ENCODE data around the gene WDR62.

Gene WDR62

DNA sequence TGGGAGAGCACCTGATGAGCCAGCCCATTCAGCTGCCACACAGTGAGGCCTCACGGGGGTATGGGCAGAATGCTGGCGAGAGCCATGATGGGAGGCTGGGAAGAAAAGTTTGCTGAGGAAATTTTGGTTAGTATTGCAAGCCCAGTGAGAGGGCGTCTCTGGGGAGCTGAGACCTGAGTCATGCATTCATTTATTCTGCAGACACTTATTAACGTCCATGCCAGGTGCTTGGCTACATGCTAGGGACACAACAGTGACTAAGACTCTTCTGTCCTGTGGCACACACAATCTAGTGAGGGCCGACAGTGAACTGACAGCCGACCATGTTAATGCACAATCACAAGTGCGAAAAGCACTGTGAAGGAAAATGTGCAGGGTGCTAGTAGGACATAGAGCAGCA, 27.2 kb downstream of the WDR62 start:
- DNase-seq, result no peak

DNA sequence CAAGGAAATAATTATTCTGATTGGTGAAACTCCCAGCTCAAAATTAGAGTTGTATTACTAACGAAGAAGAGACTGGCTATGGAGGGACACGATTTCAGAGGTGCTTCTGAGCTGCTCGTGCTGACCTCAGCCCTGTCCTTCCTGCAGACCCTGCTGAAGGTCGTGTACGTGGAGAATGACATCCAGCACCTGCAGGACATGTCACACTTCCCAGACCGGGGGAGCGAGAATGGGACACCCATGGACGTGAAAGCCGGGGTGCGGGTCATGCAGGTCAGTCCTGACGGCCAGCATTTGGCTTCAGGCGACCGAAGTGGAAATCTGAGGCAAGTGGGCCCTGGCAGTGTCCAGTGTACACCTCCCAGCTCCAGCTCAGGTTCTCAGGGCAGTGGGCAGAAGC, 28.2 kb downstream of the WDR62 start:
- no peak for DNase-seq

DNA sequence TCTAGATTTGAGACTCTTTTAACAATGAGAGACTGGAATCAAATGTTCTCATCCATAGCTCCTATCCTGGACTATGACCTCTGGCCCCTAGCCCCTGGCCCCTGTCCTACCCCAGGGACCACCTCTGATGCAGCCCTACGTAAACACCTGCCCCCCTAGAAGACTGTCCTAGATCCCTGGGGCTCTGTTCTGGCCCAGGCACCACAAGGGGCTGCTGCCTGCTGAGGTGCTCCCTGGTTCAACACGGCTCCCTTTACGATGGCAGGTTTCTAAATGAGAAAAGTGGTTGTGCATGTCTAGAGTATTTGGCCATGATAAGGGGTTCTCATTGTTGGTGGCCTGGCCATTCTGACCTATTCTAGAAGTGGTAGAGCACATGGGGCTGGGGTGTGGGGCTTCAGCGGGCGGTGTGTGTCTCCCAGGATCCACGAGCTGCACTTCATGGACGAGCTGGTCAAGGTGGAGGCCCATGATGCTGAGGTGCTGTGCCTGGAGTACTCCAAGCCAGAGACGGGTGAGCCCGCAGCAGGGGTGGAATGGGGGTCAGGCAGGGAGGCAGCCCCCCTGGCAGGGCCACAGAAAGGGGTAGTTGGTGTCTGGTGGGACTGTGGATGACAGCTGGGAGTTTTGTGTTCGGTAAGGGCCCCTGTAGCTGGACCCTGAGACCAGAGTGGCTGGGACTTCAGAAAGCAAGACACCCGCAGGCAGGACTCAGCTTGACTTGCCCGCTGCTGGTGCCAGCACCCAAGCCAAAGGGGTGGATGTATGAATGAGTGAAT, 29.7 kb downstream of the WDR62 start:
- DNase-seq, result no peak

DNA sequence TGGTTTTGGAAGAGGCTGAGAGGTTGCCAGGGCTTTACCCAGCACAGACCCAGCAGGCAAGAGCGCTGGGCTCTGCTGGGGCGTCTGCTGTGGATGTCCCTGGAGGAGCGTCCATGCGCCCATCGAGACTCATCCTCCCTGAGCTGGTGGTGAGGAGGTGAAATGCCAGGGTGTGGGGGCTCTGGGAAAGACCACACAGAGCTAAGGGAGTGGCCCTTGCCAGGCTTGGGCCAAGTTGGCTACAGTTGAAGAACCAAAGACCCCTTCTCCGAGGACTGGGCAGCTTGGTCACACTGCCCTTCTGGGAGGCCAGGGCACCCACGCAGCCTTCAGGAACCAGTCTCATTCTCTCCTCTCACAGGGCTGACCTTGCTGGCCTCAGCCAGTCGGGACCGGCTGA, 31.6 kb downstream of the WDR62 start:
- DNase-seq, result no peak

DNA sequence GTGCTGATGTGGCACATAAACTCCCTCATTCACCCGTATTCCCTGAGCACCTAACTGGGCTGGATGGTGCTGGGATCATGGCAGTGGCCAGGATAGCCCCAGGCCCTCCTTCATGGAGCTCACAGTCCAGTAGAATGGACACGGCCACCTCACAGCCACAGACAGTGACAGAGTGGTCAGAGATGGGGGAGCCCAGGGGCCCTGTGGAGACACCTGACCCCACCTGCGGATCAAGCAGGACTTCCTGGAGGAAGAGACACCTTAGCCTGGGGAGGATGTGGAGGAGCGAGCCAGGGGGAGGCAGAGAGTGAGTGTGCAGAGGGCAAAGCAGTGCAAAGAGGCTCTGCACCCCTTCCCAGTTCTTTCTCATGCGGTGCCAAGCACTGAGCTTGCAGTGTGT, 35.1 kb downstream of the WDR62 start:
- no peak for DNase-seq

DNA sequence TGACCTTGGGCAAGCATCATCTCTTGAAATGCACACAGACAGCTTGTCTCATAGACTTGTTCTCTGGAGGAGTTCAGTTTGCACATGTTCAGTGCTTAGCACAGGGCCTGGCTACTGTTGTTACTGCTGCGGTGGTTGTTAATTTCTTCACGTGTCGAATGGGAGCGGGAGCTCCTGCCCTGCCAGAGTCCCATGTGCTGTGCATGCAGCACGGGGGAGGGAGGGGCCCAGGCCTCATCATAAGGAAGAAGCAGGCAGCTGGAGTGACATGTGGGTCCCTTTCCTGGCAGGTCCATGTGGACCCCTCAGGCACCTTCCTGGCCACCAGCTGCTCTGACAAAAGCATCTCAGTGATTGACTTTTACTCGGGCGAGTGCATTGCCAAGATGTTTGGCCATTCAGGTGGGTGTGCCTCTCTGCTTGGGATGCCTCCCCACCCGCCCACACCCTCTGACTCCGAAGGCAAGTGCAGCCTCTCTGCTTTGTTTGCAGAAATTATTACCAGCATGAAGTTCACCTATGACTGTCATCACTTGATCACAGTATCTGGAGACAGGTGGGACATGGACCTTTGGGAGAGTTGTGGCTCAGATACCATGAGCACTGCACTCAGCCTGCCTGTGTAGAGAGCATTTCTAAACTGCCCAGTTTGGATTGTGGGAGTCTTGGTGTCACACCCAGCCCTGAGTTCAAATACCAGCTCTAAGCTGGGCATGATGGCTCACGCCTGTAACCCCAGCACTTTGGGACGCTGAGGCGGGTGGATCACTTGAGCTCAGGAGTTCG, 36.4 kb downstream of the WDR62 start:
- no peak for DNase-seq

DNA sequence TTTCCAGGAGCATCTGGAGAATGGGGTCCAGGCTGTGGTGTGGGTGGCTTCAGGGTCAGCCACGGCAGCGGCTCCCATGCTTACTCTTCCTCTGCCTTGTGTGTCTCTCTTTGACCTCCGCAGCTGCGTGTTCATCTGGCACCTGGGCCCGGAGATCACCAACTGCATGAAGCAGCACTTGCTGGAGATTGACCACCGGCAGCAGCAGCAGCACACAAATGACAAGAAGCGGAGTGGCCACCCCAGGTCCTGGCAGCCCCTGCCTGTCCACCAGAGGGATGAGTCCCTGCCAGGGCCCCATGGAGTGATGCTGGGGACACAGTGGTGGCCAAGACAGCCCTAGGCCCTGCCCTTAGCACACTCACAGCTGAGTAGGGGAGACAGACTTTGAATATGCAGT, 37.9 kb downstream of the WDR62 start:
- no peak for DNase-seq

DNA sequence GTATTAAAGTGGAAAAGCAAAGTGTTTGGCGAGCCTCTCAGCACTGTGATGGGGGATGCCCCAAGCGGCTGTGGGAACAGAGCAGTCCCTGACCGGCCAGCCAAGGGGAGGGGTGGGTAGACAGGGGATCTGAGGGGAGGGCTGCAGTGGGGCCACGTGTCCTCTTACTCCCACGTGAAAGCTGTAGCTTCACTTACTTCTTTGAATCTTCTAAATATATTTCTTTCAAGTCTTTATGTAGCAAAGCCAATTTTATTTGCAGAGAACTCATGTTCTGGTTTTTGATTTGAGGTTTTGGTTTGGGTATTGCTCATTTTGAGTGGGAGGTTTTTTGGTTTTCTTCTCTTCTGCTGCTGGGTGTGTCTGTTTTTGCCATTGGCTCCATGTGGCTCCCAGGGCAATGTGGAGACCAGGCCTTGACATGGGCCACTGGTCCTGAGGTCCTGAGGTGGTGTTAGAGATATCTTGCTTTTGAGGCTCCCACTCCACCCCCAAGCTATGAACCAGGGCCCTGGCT, 38.5 kb downstream of the WDR62 start:
- no peak for DNase-seq

DNA sequence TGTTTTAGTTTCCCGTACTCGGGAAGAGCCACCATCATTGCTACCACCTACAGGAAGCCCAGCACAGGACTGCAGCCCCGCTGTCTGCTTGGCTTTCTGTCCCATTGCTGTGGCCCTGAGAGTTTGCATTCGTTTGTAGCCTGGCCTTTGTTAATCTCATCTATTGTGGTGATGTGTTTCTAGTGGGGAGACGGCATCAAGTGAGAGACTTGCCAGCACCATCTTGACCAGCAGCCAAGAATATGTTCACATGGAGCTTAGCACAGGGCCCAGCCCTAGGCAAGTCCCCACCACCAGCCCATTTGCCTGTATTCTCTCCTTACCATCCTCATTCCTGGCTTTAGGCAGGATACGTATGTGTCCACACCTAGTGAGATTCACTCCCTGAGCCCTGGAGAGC, 39.0 kb downstream of the WDR62 start:
- DNase-seq, result no peak

DNA sequence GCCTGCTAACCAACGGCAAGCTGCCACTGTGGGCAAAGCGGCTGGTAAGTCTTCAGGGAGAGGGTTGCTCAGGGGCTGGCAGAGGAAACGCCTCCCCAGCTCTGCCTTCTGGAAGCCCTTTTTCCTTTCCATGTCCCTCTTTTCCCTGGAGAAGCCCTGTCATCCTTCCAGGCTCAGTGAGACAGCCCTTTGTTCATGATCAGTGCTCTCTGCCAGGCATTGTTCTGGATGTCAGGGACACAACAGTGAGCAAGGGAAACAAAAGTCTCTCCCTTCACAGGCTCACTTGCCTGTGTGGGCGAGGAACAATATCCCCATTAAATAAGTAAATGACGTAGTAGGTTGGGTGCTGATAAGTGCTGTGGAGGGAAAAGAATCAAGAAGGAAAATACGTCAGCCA, 42.3 kb downstream of the WDR62 start:
- no peak for DNase-seq

DNA sequence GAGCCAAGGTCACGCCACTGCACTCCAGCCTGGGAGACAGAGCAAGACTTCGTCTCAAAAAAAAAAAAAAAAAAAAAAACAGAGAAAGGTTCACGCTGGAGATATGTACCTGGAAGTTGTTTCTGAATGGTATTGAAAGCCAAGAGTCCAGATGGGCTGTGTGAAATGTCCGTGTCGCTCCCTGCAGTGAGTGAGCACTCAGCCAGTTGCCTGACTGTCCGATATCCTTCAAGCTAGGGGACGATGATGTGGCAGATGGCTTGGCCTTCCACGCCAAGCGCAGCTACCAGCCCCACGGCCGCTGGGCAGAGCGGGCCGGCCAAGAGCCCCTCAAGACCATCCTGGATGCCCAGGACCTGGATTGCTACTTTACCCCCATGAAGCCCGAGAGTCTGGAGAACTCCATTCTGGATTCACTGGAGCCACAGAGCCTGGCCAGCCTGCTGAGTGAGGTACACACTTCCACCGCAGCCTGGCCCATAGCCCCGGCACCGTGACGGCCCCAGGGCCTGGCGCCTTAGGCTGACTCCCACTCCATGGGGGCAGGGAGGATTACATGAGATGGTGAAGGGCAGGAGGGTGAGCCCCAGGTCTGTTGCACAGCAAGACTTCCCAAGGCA, 44.6 kb downstream of the WDR62 start:
- no peak for DNase-seq

DNA sequence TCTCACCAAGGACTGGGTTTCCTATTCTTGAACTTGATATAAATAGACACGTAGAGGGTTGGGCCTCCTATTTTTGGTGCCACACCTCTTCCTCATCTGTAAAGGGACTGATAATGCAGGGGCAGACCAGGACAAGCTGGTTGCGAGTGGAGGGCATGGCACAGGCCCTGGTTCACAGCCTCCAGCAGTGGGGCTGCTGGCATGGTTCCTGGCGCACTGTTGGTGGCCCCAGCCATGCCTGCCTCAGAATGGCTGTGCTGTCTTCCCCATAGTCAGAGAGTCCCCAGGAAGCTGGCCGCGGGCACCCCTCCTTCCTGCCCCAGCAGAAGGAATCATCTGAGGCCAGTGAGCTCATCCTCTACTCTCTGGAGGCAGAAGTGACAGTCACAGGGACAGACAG, 45.8 kb downstream of the WDR62 start:
- DNase-seq, result no peak

DNA sequence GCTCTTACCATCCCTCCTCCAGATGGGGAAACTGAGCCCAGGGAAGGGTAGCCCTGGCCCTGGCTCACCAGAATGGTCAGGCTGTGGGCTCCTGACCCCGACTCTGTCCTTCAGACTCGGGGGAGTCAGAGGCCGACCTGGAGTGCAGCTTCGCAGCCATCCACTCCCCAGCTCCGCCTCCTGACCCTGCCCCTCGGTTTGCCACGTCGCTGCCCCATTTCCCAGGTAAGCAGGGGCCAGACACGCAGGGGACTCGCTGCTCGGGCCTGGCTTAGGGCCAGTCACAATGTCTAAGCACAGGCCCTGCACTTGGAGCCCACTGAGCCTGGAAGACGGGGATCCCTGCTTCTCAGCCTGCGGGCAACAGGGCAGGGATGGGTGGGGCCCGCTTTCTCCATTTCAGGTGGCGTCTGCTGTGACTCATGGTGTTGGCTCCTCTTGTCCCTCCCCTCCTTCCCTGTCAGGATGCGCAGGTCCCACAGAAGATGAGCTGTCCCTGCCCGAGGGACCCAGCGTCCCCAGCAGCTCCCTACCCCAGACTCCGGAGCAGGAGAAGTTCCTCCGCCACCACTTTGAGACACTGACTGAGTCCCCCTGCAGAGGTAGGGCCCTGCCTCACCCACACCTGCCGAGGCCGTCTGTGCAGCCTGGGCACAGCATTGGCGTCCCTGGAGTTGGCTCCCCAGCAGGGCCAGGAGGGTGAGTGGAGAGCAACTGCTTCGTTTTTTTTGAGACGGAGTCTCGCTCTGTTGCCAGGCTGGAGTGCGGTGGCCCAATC, 47.0 kb downstream of the WDR62 start:
- no peak for DNase-seq

DNA sequence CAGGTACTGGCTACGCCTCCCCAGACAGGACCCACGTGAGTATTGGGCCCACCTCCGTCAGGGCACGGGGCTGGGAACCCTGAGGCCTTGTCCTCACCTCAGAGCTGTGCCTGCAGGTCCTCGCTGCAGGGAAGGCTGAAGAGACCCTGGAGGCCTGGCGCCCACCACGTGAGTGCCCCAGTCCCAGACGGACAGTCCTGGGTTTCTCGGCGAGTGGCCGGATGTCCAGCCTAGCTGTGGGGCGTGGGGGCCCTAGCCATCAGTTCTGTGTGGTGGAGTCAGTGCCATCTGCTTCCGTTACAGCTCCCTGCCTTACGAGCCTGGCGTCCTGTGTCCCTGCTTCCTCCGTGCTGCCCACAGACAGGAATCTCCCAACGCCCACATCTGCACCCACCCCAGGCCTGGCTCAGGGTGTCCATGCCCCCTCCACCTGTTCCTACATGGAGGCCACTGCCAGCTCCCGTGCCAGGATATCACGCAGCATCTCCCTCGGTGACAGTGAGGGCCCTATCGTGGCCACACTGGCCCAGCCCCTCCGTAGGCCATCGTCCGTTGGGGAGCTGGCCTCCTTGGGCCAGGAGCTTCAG, 48.4 kb downstream of the WDR62 start:
- DNase-seq, result no peak

DNA sequence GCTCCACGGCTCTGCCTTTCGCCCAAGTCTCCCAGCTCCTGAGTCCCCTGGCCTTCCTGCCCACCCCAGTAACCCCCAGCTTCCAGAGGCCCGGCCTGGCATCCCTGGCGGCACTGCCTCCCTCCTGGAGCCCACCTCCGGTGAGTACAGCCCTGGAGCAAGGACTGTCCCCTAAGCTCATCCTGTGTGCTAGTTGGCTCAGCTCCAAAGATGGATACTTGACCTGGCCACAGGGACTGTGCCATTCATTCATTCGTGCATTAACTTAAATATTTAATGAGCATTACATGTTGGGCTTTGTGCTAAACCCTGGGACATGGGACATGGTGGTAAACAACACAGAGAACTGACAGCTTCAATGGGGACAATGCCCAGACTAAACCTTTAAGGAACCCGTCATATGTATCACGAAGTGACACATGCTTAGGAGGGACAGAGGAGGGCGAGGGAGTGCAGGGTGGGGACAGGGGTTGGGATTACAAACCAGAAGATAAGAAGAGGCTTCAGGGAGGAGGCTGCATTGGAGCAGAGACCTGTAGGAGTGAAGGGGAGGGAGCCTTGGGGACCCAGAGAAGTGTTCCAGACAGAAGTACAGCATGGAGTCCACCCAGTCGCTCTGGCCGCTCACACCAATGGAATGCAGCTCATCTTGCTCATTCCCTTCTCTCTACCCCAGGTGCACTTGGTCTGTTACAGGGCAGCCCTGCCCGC, 49.3 kb downstream of the WDR62 start:
- DNase-seq, result no peak

DNA sequence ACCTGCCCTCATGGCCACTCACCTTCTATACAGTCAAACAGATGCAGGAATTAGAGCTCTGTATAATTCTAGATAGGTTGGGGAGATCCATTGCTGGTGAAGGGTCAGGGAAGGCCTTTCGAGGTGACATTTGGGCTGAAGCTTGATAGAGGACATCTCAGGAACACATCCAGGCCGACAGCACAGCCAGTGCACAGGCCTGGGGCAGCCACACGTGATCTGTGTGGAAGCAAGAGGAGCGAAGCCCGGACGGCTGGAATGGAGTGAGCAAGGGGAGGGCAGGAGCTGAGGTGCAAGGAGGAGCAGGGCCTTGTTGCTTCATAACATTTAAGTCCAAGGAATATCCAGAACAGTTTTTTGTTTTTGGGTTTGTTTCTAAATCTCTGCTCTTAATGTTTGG, 51.7 kb downstream of the WDR62 start:
- DNase-seq, result no peak

DNA sequence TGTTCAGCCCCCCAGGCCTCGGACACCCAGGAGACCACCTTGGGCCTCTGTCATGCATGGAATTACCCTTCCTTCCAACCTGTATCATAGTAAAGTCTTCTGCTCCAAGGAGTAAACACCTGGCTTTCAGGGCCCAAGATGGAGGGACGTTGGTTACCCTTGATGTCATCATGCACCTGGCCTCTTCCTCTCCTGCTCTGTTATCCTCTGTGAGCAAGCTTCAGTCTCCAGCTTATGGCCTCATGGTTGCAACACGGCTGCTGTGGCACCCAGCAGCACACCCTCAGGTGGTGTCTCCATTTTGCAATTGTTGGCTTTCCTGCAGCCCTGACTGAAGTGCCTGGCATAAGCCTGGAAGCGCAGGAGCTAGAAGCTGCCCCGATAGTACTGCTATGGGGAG, 52.3 kb downstream of the WDR62 start:
- DNase-seq, result no peak

DNA sequence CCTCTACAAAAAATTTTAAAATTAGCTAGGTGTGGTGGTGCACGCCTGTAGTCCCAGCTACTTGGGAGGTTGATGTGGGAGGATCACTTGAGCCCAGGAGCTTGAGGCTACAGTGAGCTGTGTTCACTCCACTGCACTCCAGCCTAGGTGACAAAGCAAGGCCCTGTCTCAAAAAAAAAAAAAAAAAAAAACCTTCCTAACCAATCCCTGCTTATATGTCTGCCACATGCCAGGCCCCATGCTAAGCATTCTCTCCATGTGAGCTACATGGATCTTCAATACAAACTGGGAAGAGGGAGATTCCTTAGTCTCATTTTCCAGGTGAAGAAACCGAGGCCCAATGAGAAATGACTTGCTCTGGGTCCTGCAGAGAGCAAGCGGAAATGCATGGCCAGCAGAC, 54.0 kb downstream of the WDR62 start:
- DNase-seq, result no peak

DNA sequence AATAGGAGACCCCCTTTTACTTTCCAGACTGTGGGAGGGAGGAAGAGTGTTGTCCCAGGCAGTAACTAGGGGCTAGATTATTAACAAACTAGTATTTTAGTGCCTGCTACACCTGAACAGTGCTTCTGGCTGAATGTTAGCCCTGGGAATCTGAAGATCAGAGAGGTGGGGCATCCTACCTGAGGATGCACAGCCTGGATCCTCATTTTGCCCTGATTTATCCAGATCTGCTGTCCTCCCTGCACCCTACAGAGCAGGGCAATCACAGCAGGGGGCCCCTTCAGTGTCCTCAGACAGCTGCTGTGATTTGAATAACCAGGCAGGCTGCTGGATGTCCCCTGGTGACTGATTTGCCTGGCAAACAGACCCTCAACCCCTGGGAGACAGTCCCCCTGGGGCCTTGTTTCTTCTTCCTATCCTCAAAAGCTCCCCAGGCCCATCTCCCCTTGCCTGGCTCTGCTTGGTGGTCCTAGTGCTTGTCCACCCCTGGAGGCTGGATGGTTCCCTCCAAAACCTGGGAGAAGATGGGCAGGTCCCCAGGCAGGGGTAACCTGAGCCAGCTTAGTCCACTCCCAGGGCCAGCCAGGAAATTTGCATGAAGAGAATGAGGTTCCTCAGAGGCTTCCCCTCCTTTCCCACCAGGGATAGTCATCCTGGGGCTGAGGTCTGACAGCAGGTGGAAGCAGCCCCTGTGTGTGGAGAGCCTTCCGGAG, 55.9 kb downstream of the WDR62 start, which contains the start of gene OVOL3:
Gene OVOL3, plus strand, starts transcription at position 657 of the 713 bp plus-strand sequence. CDS start 60 bp downstream, outside the sequence.
- DNase-seq, result no peak

DNA sequence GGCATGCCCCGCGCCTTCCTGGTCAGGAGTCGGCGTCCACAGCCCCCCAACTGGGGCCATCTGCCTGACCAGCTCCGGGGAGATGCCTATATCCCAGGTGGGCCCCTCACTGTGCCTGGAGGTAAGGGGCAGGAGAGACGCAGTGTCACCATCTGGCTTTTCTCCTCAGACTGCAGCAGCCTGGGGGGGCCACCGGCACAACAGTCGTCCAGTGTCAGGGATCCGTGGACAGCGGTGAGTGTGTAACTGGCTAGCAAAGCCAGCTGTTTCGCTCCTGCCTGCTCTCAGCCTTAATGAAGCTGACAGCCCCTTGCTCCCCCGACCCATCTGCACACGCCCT, 56.5 kb downstream of the WDR62 start:
- DNase-seq, result no peak

DNA sequence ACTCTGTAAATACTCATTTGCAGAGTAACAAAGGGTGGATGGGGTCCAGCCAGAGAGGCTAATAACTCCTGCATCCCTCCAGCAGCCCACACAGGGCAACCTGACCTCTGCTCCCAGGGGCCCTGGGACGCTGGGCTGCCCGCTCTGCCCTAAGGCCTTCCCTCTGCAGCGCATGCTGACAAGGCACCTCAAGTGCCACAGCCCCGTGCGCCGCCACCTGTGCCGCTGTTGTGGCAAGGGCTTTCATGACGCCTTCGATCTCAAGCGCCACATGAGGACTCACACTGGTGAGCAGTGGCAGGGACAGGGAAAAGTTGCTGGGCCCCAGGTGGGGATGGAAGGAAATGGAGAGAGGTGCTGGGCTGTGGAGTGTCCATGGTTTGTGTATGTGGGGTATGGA, 58.0 kb downstream of the WDR62 start:
- no peak for DNase-seq

Data from SW 1271 (cell line).